Neural cell (in vitro differentiated cells): Measurements from ENCODE around the gene MAST4. TPM values are rescaled to one million over a fixed set of nuclear protein-coding genes. Genes with fewer than 3 reads are reported as not detected.

Experiments
- H2AFZ ChIP-seq: fragments of 200-600, 300-800 bp; sonication (generic), shearing (Covaris generic); 2 replicates; pipeline ENCODE4 v1.6.0; 2014; ENCODE audit warnings: low read depth, mild to moderate bottlenecking, antibody characterized with exemption, low read length, moderate library complexity
- H3F3A ChIP-seq: fragments of 200-600 bp; shearing (Covaris generic); 2 replicates; pipeline ENCODE4 v1.6.1; 2016; ENCODE audit warnings: mild to moderate bottlenecking, moderate library complexity, mixed read lengths, antibody characterized with exemption, low read length; ENCODE audit not compliant: insufficient read depth, poor library complexity, severe bottlenecking
- H3K27ac ChIP-seq: fragments of 200-600, 300-800 bp; sonication (generic), shearing (Covaris generic); 2 replicates; pipeline ENCODE4 v1.5.1; 2014; ENCODE audit warnings: mild to moderate bottlenecking, low read length, moderate library complexity
- H3K27me3 ChIP-seq: fragments of 300-800, 200-600 bp; sonication (generic), shearing (Covaris generic); 2 replicates; pipeline ENCODE4 v1.6.0; 2014; ENCODE audit warnings: mild to moderate bottlenecking, low read depth, low read length, moderate library complexity; ENCODE audit not compliant: insufficient read depth
- H3K36me3 ChIP-seq: fragments of 300-800, 200-600 bp; sonication (generic), shearing (Covaris generic); 2 replicates; pipeline ENCODE4 v1.5.1; 2014; ENCODE audit warnings: mild to moderate bottlenecking, antibody characterized with exemption, low read length, moderate library complexity; ENCODE audit not compliant: insufficient read depth
- H3K4me2 ChIP-seq: fragments of 300-800, 200-600 bp; sonication (generic), shearing (Covaris generic); 2 replicates; pipeline ENCODE4 v1.6.0; 2014; ENCODE audit warnings: mild to moderate bottlenecking, low read length
- H3K4me3 ChIP-seq: fragments of 300-800, 200-600 bp; sonication (generic), shearing (Covaris generic); 2 replicates; pipeline ENCODE4 v1.5.1; 2014; ENCODE audit warnings: mild to moderate bottlenecking, low read length, moderate library complexity
- H3K79me2 ChIP-seq: fragments of 200-600 bp; shearing (Covaris generic); replicated peaks from 2 replicates; pipeline ENCODE4 v1.6.0; 2014; ENCODE audit warnings: mild to moderate bottlenecking, low read length, moderate library complexity; ENCODE audit not compliant: insufficient read depth
- H3K9ac ChIP-seq: fragments of 300-800, 200-600 bp; sonication (generic), shearing (Covaris generic); 2 replicates; pipeline ENCODE4 v1.6.1; 2016; ENCODE audit warnings: mild to moderate bottlenecking, low read length, mixed read lengths
- H3K9me2 ChIP-seq: fragments of 200-600 bp; shearing (Covaris generic); 2 replicates; pipeline ENCODE4 v1.6.1; 2016; ENCODE audit warnings: mild to moderate bottlenecking, low read length, mixed read lengths; ENCODE audit not compliant: insufficient read depth
- H3K9me3 ChIP-seq: fragments of 200-600, 300-800 bp; sonication (generic), shearing (Covaris generic); 2 replicates; pipeline ENCODE4 v1.6.1; 2016; ENCODE audit warnings: mild to moderate bottlenecking, mixed run types, low read length, moderate library complexity, mixed read lengths
- H4K20me1 ChIP-seq: fragments of 200-600 bp; shearing (Covaris generic); 2 replicates; pipeline ENCODE4 v1.6.1; 2016; ENCODE audit warnings: mild to moderate bottlenecking, mixed run types; ENCODE audit not compliant: insufficient read depth
- EP300 ChIP-seq: fragments of 450-650 bp; conservative IDR thresholded peaks from 2 replicates; pipeline ENCODE4 v1.6.1; 2014; ENCODE audit warnings: antibody characterized with exemption, mild to moderate bottlenecking, moderate library complexity; ENCODE audit not compliant: poor library complexity, severe bottlenecking
- EZH2 ChIP-seq: fragments of 200-600, 300-800 bp; shearing (Covaris generic), sonication (generic); IDR thresholded peaks from 2 replicates; pipeline ENCODE4 v1.6.1; 2014; ENCODE audit warnings: antibody characterized with exemption, low read length, borderline replicate concordance, mild to moderate bottlenecking; ENCODE audit not compliant: insufficient read depth, poor library complexity, severe bottlenecking
- MXI1 ChIP-seq: fragments of 450-650 bp; conservative IDR thresholded peaks from 2 replicates; pipeline ENCODE4 v1.6.1; 2014; ENCODE audit warnings: antibody characterized with exemption, mild to moderate bottlenecking; ENCODE audit not compliant: poor library complexity, severe bottlenecking
- POLR2AphosphoS5 ChIP-seq: IDR thresholded peaks from 2 replicates; pipeline ENCODE4 v1.6.1; 2012
- RAD21 ChIP-seq: fragments of 450-650 bp; conservative IDR thresholded peaks from 2 replicates; pipeline ENCODE4 v1.6.1; 2014; ENCODE audit warnings: antibody characterized with exemption, mild to moderate bottlenecking, moderate library complexity
- SMC3 ChIP-seq: fragments of 450-650 bp; conservative IDR thresholded peaks from 2 replicates; pipeline ENCODE4 v1.6.1; 2014; ENCODE audit warnings: antibody characterized with exemption, mild to moderate bottlenecking, moderate library complexity; ENCODE audit not compliant: poor library complexity
- TAF1 ChIP-seq: IDR thresholded peaks from 2 replicates; pipeline ENCODE4 v1.6.1; 2012; ENCODE audit warnings: low read depth
- polyA plus RNA-seq: library from polyadenylated mRNA; depleted of rRNA; stranded (reverse); fragments of >200 nt; gene quantifications from 2 replicates; pipeline ENCODE4 v1.2.3, GENCODE V29; 2014
- TF ChIP-seq, protein P1 (sequence below): IDR thresholded peaks from 2 replicates; pipeline ENCODE4 v1.6.1; 2012; ENCODE audit warnings: borderline replicate concordance
- TF ChIP-seq, protein P2 (sequence below): fragments of 450-650 bp; IDR thresholded peaks from 2 replicates; pipeline ENCODE4 v1.5.1; 2014; ENCODE audit warnings: antibody characterized with exemption, mild to moderate bottlenecking, moderate library complexity; ENCODE audit not compliant: poor library complexity, severe bottlenecking

The MAST4 gene
- polyA plus RNA-seq, 1 donor from 2014 or later: 2.3 TPM

- Histone ChIP-seq H3K4me2 (no peak overlapping the region), H3K79me2 (no peaks in the 10 kb centered on the region), H3F3A (peaks cover 5% of the 10 kb centered on the region), H3K36me3 (no peaks in the 10 kb centered on the region), H3K4me3 (no peak overlapping the region), H3K27me3 (no peaks in the 10 kb centered on the region), H4K20me1 (no peaks in the 10 kb centered on the region), H2AFZ (no peak overlapping the region), H3K9me3 (no peaks in the 10 kb centered on the region), H3K9me2 (no peaks in the 10 kb centered on the region), H3K27ac (no peak overlapping the region), H3K9ac (no peak overlapping the region)
- TF ChIP-seq POLR2AphosphoS5 (no peak), MXI1 (no peak), EP300 (no peak), SMC3 (no peak), RAD21 (no peak), EZH2 (no peak), TAF1 (no peak)
- TF ChIP-seq, protein P1, sequence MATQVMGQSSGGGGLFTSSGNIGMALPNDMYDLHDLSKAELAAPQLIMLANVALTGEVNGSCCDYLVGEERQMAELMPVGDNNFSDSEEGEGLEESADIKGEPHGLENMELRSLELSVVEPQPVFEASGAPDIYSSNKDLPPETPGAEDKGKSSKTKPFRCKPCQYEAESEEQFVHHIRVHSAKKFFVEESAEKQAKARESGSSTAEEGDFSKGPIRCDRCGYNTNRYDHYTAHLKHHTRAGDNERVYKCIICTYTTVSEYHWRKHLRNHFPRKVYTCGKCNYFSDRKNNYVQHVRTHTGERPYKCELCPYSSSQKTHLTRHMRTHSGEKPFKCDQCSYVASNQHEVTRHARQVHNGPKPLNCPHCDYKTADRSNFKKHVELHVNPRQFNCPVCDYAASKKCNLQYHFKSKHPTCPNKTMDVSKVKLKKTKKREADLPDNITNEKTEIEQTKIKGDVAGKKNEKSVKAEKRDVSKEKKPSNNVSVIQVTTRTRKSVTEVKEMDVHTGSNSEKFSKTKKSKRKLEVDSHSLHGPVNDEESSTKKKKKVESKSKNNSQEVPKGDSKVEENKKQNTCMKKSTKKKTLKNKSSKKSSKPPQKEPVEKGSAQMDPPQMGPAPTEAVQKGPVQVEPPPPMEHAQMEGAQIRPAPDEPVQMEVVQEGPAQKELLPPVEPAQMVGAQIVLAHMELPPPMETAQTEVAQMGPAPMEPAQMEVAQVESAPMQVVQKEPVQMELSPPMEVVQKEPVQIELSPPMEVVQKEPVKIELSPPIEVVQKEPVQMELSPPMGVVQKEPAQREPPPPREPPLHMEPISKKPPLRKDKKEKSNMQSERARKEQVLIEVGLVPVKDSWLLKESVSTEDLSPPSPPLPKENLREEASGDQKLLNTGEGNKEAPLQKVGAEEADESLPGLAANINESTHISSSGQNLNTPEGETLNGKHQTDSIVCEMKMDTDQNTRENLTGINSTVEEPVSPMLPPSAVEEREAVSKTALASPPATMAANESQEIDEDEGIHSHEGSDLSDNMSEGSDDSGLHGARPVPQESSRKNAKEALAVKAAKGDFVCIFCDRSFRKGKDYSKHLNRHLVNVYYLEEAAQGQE: no peak
- TF ChIP-seq, protein P2, sequence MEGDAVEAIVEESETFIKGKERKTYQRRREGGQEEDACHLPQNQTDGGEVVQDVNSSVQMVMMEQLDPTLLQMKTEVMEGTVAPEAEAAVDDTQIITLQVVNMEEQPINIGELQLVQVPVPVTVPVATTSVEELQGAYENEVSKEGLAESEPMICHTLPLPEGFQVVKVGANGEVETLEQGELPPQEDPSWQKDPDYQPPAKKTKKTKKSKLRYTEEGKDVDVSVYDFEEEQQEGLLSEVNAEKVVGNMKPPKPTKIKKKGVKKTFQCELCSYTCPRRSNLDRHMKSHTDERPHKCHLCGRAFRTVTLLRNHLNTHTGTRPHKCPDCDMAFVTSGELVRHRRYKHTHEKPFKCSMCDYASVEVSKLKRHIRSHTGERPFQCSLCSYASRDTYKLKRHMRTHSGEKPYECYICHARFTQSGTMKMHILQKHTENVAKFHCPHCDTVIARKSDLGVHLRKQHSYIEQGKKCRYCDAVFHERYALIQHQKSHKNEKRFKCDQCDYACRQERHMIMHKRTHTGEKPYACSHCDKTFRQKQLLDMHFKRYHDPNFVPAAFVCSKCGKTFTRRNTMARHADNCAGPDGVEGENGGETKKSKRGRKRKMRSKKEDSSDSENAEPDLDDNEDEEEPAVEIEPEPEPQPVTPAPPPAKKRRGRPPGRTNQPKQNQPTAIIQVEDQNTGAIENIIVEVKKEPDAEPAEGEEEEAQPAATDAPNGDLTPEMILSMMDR: no peak
Measured at GRCh38 chr5:67118050-67118620, 521.9 kb downstream of the MAST4 start.

DNA sequence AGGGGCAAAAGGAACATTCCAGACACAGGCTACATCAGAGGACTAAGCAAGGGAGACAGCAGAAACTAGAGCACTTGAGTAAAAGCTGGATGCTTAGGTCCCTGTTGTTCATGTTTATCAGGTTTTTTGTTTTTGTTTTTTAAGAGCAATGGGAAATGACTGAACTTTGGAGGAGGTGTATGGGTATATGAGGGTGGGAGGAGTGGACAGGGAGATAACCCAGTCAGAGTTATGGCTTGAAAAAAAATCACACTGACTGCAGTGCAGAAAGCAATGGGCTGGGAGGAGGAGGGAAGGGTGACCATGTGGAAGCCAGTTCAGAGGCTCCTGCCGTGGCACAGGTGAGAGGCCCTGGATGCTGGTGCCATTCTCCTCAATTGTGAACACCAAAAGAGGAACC is 522.8 kb downstream of the MAST4 start:
- TF ChIP-seq EP300: no peak
- TF ChIP-seq EZH2: no peak
- no peak for TF ChIP-seq TAF1
- TF ChIP-seq SMC3: no peak
- no peak for TF ChIP-seq MXI1
- TF ChIP-seq, protein P1: no peak
- TF ChIP-seq POLR2AphosphoS5: no peak
- TF ChIP-seq RAD21: no peak
- TF ChIP-seq, protein P2: no peak
- no peak overlapping the region for H3K27ac ChIP-seq
- H3K9ac ChIP-seq: no peak overlapping the region

More for the DNA sequence above, 522.8 kb downstream of the MAST4 start:
- no peak overlapping the region for H3K4me2 ChIP-seq
- no peak overlapping the region for H3K4me3 ChIP-seq
- no peaks in the 10 kb centered on the region for H3K27me3 ChIP-seq
- H3K79me2 ChIP-seq: no peaks in the 10 kb centered on the region
- H3K36me3 ChIP-seq: no peaks in the 10 kb centered on the region
- peaks cover 5% of the 10 kb centered on the region for H3F3A ChIP-seq
- no peaks in the 10 kb centered on the region for H4K20me1 ChIP-seq
- H2AFZ ChIP-seq: no peak overlapping the region
- no peaks in the 10 kb centered on the region for H3K9me3 ChIP-seq
- no peaks in the 10 kb centered on the region for H3K9me2 ChIP-seq
